Cerebellar nuclear complex (tissue), 1 donor: ENCODE data around the gene MUC5B.

Experiments
- DNase-seq, 2 experiments: peaks; one replicate each; lab custom pipeline; 2025; lab: John Stamatoyannopoulos, UW

Gene MUC5B

GRCh38 chr11:1300569-1301187 is 77.8 kb downstream of the MUC5B start:
- no peak for DNase-seq

- no peak for DNase-seq
These were observed 78.5 kb downstream of the MUC5B start for GRCh38 chr11:1301220-1302000.

GRCh38 chr11:1302041-1302460 is 79.2 kb downstream of the MUC5B start:
- no peak for DNase-seq

GRCh38 chr11:1302461-1303125 is 79.7 kb downstream of the MUC5B start:
- DNase-seq, result no peak

GRCh38 chr11:1303126-1303821 is 80.4 kb downstream of the MUC5B start:
- no peak for DNase-seq

- no peak for DNase-seq
These were observed 81.1 kb downstream of the MUC5B start for GRCh38 chr11:1303973-1304372.

GRCh38 chr11:1304380-1304779 is 81.5 kb downstream of the MUC5B start:
- no peak for DNase-seq

GRCh38 chr11:1305063-1305495 is 82.2 kb downstream of the MUC5B start:
- no peak for DNase-seq

GRCh38 chr11:1305501-1306056 is 82.7 kb downstream of the MUC5B start:
- DNase-seq, result no peak

GRCh38 chr11:1306186-1307162 is 83.6 kb downstream of the MUC5B start:
- DNase-seq, result no peak

GRCh38 chr11:1307163-1307870 is 84.5 kb downstream of the MUC5B start:
- DNase-seq, result no peak

GRCh38 chr11:1307998-1308742 is 85.3 kb downstream of the MUC5B start:
- no peak for DNase-seq

- DNase-seq, result no peak
These were observed 86.1 kb downstream of the MUC5B start for GRCh38 chr11:1308743-1309497.

- DNase-seq, result peak in 1 of 2 experiments; percentile 72
These were observed 86.8 kb downstream of the MUC5B start, which contains the start of gene TOLLIP for GRCh38 chr11:1309498-1310317. TOLLIP (minus strand) TSS chr11:1309632; CDS start chr11:1309498, 134 bp downstream.

GRCh38 chr11:1310318-1310687 is 87.4 kb downstream of the MUC5B start:
- DNase-seq, result no peak

- no peak for DNase-seq
These were observed 88.1 kb downstream of the MUC5B start for GRCh38 chr11:1310772-1311468.
